Midbrain (tissue), 1 donor: ENCODE measurements around the gene ACTG1.

Source experiments
- DNase-seq: peaks from one replicate; lab custom pipeline; 2025; lab: John Stamatoyannopoulos, UW

The ACTG1 gene

DNA sequence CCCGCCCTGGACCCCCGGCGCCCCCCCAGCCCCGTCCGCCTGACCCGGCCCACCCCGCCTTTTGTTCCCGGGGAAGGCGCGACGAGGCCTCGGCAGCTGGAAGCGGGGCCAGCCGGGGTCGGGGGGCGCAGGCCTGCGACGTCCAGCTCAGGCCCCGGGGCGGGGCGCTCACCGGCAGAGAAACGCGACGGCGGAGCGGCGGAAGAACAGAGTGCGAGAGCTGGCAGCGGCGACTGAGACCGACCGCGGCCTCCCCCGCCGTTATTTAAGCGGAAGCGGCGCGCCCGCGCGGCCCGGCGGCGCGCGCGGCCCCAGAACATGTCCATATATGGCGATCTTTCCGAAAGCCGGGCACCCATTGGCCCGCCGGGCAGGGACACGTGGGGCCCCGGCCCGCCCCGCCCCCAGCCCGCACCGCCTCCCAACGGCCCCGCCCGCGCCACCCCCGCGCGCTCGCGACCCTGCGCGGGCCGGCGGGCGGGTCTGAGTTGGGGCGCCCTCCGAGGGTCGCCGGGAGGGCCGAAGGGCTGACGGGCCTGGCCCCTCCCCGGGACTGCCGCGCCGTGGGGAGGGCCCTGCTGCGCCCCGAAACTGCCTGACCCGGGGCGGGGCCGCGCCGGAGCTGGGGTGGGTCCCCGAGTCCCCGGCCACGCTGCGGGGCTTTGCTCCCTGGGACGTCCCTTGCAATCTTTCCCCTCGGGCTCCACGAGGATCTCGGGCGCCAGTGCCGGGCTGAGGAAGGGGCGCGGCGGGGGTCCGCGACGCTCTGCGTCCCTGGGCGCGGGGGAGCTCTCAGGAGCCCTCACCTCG lies at the start of gene ACTG1:
Gene ACTG1, minus strand, starts transcription at position 238 of the 810 bp plus-strand sequence. CDS start 445 bp downstream, outside the sequence.
- peak; percentile 89 for DNase-seq

DNA sequence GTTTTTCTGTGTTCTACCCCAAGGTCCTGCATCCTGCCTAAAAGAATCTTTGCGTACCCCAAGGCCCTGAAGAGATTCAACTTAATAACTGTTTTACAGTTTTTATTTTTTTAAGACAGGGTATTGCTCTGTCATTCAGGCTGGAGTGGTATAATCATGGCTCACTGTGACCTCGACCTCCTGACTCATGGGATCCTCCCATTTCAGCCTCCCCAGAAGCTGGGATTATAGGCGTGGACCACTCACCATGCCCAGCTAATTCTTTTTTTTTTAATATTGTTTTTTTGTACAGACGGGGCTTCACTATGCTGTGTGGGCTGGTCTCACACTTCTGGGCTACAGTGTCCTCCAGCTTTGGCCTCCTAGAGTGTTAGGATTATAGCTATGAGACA lies 48.9 kb upstream of the ACTG1 start:
- no peak for DNase-seq

DNA sequence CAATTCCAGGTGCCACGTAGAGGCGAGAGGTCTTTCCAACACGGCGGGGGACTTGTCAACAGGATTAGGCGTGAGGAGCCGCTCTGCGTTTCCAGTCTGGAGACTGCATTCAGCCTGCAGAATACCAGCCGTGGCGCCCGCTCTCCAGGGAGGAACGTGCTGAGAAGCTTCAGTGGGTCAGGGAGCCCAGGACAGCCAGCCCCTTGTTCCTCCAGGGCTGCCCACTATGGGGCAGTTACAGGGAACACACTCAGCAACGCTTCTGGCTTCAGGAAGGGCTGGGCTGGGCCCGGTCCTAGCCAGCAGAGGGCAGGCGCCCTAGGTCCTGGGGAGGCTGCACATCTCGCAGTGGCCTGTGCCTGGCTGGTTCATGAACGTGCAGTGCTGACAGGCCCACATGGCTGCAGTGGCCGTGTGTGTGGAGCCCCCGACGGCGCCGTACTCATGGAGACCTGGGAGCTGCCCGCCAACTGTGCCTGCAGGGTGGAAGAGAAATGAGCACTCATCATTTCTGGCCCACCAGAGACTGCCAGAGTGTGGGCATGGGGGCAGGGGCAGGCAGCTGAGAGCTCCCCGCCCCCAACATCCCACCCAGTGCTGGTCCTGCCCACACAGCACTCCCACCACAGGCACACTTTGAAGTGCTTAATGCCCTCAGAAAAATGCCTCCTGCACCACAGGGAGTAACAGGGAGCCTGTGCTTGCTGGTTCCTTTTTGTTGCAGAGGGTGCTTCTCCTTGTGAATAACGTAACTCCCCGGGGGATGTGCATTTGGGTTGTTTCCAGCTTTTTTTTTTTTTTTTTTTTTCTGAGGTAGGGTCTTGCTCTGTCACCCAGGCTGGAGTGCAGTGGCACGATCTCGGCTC lies 46.6 kb upstream of the ACTG1 start:
- no peak for DNase-seq

DNA sequence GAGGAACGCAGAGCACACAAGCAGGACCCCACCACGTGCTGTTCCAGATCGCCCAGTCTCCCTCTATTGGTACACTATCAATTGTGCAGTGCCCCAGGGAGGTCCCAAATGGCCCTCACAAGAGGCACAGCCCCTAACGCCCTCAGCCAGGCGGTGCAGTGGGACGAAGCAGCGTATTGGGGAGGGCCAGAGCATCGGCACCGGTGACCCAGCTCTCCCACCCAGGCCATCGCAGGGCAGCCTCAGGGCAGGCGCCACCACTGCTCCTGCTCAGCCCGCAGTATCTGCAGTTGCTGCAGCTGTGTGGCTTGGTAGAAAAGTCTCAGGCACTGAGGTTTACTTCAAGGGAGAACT lies 45.5 kb upstream of the ACTG1 start:
- DNase-seq, result no peak

DNA sequence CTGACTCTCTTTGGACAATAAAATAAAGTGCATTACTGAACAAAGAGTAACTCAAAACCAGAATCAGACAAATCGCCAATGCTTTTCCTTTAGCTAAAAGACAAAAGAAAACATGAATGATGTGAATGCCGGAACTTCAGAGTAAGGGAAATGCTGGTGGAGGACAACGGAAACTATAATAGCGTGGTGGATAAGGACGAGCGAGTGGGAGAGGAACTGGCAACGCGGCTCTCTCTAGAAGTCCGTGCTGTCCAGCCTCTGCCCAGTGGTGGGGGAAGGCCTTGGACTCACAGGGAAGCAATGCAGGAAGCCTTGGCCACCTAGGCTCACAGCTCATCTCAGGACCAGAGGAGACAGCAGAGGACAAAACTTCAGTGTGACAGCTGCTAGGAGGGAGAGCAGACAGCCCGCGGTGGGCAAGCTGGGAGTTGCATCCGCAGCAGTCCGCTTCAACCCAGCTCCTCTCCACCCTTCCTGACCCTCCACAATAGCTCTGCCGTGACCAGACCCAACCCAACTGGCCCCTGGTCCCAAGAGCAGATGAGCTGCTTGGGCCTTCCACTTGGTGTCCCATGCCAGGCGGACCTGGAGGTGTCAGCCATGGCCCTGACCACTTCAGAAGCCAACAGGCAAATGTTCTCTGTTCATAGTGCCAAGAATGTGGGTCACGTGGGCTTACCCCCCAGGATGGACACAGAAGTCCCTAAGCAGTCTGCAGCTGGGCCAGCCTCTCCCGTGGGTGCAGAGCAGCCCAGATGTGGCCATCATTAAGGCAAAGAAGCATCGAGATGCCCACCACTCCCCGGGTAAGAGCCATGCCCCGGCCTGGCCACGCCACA lies 44.9 kb upstream of the ACTG1 start:
- DNase-seq, result no peak

DNA sequence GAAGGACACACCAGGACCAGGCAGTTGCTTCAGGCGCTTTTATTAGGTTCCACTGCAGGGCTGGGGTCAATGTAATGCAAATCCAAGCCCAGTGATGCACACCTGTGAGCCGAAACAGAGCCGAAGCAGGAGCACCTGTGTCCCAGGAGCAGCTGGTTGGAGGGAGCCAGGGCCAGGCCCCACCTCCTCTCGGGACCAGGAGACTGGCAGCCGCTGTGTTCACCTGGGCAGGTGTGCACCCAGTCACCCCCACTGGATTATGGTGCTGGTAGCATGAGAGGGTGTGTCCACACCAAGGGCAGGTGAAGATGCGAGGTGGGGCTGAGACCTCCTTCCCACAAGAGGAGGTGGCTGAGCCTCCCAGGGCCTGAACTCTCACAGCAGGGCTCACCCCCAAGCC lies 44.3 kb upstream of the ACTG1 start:
- no peak for DNase-seq

DNA sequence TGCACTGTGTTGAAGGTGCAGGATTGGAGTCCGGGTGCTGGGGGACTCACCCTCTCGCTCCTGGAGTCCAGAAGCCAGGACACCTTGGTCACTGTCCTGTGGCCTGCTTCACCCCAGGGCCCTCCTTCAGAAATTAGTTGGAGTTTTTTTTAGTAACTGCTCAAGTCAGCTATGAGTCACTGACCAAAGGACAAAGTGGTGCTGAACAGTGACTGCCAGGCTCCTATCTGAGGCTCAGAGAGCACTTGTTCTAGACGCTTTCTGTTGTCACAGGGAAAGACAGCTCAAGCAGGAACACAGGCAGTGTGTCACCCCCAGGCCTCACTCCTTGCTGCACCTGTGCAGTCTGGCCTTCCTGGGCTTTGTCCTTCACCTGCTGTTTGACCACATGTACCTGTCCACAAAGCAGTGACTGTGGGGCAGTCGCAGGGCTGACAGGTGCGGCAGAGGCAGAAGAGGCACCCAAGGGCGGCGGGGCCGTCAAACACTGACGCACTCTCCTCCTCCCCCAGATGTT lies 43.6 kb upstream of the ACTG1 start:
- DNase-seq, result no peak

DNA sequence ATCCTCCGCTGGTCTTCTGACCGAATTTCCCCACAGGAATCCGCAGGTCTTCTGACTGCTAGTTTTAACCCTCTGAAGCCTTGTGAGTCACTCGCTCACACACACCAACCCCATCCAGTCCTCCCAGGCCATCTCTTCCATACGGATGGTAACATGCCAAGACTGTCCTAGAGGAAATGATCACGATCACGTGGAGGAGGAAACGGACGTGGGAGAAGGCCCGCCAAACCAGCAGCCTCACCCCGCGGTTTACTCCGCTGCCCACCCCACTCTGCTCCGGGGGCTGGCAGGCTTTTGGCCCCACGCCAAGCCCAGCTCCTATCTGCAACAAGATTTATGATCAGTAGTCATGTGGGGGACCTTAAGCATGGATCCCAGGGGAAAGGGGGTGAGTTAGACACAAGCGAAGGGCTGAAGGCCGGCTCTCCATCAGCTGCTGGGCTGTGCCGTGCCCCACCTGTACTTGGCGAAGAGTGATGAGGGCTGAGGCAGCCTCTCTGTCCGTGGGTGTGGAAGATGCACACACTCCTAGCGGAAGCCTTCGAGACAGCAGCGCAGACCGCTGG lies 41.1 kb upstream of the ACTG1 start:
- no peak for DNase-seq

DNA sequence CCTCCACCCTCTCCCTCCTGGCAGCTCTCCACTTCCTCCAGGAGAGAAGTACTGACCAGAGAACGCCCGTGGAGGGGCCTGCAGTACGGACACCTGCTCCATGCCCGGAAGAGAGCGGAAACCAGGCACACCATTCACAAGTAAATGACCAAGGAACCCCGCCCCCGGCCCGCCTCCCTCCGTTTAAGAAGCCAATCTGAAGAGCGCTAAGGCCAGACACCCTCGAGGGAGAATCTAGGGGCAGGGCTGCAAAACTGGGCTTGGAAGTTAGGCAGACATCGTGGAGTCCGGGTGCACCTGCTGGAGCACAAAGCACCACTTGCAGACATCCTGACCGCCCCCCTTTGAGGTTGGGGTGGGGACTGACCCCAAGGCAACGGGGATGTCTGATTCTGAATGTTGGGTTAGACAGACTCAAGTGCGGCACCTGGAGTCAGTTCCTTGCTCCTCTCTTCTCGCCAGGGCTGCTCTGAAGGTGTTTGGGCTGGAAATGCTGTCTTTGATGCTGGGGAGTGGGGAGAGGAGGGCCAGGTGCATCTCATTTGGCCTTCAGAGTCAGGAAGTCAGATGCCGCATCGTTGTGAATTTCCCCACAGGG lies 40.5 kb upstream of the ACTG1 start:
- DNase-seq, result peak; percentile 36

DNA sequence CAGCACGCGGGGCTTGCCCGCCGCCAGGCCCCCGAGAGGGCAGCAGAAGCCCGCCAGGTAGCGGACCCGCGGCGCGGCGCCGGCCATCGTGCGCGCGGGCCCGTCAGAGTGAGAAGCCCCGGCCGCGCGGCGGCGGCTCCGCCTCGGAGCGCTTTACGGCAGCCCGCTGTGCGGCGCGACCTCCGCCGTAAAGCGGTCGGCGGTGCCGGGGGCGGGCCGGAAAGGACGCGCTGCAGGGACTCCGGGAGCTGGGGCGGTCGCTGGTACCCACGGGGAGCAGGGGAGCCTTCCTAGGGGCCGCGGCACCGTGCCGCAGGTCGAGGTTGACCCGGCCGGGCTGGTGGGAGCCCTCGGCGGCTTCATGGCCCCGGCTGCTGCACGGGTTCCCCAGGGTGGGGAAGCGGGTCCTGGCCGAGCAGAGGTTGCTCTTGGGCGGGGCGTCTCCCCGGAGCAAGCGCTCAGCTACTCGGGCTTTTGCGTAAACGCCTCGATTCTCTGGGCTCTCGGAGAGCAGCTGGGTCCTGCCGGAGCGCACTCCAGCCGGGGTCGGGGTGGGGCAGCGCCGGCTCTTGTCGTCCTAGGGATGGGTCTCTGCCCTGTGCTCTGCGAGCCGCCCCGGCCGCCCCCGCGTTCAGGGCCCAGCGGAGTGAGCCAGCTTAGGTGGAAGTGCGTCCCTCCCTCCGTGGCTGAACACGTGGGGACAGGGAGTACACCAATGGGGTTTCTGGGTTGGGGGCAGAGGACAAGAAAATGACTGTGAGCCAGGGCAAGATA lies 39.8 kb upstream of the ACTG1 start, which contains the start of gene FAAP100:
Gene FAAP100, minus strand, starts transcription at position 110 of the 774 bp plus-strand sequence. Its CDS starts 23 bp downstream, at position 87.
- DNase-seq, result peak; percentile 83

DNA sequence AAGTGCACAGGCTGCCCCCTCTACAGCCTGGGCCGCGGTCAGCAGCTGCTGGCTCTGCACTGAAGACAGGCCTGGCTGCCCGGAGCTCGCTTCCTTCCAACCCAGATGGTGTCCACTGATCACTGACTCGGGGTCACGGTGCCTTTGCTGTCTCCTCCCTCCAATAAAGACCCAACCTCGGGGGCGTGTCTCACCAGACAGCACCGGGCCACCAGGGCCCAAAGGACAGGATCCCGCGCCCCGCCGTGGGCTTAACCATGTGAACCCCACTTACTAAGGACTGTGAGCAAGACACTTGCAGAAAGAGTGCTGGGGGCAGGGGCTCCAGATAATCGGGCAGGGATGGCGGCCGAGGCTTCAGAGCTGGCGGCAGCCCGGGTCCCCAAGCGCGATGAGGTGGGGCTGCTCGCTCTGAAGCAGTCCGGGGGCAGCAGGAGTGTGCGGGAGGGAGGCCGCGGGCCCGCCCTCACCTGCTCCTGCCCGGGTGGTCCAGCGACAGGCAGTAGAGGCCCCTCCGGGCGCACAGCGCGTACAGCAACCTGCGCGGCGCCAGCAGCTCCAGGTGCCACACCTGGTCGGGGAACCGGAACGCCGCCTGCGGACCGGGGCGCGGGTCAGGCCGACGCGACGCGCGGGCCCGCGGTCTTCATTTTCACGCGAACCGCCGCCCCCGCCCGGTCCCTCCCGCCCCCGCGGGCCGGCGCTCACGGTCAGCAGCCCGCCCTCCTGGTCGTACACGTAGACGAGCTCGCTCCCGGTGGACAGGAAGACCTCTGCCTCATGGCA lies 39.1 kb upstream of the ACTG1 start:
- no peak for DNase-seq

DNA sequence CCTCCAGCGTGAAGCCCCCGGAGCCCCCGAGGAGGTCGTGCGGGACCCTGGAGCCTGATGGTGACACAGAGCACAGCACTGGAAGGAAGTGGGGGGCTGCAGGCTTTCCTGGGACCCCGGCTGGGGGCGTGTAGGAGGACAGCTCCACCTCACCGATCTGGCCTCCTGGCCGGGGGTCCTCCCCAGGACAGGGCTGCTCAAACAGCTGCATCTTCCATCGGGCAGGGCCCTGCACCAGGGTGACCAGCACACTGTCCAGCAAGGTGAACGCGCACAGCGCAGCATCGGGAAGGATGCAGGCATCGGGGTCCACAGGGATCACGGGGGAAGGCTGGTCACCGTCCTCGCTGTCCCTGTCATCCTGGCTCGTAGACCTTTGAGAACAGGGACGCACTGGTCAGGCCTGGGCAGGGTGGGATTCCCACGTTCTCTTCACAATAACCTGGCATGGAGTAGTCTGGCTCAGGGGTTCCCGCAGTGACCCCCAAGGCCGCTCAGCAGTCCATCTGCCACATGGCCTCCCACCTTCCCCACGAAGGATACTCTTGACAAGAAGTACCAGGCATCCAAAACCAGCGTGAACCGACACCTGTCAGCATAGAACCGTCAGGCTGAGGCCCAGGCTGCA lies 38.3 kb upstream of the ACTG1 start:
- DNase-seq, result no peak

DNA sequence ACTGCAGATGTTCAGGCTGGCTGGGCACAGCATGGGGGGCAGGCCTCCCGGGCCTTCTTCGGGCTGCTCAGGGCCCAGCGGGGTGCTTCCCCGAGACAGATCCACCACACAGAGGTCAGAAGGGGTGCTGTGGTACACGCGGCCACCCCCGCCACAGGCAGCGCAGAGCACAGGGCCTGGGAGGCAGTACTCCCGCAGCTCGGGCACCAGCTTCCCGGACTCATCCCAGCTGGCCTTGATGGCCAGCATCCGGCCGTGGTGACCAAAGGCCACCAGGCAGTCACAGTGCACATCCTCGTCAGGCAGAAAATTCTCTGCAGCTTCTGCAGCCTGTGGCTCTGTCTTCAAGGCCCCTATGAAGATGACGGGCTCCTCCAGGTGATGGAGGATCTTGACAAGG lies 37.7 kb upstream of the ACTG1 start:
- DNase-seq, result no peak

DNA sequence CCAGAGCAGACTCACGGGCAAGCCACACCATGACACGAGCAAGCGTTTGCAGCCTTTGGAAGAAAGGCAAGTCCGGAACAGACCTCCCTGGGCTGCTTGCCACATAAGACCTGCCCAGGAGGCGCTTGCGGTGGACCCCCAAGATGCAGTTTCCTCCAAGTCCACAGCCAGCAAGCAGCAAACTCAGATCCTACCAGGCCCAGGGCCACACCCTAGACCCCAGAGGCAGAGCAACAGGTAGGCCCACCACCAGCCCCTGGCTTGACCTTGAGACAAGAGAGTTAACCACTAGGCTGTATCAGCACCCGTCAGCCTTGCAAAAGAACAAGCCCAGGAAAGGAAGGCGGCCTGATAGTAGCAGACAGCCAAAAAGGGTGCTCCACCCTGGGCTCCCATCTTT lies 37.2 kb upstream of the ACTG1 start:
- no peak for DNase-seq

DNA sequence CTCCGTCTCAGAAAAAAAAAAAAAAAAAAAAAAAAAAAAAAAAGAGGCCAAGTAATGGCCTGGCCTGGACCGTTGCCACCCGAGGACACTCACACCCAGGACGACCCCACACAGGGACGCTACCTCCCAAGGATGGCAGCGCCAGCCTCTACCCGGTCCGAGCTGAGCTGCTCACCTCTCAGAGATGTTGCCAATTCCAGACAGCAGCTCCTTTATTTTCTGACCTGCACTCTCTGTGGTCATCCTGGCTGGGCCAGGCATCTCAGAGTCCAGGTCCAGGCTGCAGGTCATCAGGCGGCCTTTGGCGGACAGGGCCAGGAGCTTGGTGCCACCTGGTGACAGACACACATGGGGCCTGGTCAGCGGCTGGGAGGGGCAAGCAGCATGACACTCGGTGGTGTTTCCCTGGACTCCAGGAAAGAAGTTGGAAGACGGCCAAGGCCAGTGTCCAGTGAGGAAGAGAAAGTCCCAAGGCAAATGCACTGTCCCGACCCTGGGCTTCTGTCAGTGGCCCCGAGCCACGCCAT lies 36.5 kb upstream of the ACTG1 start:
- DNase-seq, result no peak

DNA sequence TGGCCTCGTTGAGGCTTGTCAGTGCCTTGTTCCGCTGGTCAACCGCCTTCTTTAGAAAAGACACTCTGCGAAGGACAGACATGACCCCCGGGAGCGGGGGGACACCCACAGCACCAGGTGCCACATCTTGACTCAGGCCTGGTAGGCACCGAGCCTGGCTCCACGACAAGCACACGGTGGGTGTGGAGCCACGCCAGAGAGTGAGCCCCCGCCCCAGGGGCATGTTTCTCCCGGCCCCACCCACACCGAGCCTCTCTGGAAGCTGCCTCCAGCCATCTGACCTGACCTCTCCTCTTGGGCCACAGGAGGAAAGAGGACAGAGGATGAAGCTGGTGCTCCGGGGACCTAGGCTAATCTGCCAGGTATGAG lies 35.0 kb upstream of the ACTG1 start:
- no peak for DNase-seq

DNA sequence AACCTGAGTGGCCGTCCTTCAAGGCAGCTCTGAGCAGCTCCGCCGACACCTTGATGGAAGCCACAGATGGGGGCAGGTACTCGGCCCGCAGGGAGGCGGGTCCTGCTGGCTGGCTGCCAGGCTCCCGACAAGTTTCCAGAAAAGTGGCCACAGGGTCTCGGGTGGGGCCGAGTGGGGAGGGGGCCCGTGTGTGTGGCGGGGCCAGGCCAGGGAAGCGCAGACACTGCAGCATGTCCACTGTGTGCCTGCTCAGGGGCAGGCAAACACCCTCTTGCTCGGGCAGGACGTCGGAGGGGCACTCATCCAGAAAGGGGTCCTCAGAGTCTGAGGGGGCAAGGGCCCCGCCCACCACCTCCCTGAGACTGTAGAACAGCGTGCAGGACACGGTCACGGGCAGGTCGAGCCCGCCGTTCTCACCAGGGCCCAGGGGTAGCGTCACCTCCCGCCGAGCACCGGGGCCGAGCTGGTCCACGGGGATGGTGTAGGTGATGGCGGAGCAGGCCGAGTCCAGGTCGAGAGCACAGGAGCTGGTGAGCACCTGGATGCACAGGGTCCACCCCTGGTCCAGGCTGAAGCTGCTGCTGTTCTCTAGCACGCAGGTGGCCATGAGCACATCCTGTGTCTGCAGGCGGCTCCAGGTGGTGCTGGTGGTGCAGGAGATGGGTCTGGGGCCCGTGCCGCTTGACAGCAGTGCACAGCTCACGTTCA lies 34.5 kb upstream of the ACTG1 start:
- DNase-seq, result no peak
